ENCODE measurements around the gene UNC93B1. TPM values are rescaled to one million over a fixed set of nuclear protein-coding genes. Genes with fewer than 3 reads are reported as not detected.

Gene UNC93B1, protein sequence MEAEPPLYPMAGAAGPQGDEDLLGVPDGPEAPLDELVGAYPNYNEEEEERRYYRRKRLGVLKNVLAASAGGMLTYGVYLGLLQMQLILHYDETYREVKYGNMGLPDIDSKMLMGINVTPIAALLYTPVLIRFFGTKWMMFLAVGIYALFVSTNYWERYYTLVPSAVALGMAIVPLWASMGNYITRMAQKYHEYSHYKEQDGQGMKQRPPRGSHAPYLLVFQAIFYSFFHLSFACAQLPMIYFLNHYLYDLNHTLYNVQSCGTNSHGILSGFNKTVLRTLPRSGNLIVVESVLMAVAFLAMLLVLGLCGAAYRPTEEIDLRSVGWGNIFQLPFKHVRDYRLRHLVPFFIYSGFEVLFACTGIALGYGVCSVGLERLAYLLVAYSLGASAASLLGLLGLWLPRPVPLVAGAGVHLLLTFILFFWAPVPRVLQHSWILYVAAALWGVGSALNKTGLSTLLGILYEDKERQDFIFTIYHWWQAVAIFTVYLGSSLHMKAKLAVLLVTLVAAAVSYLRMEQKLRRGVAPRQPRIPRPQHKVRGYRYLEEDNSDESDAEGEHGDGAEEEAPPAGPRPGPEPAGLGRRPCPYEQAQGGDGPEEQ
- total RNA-seq: 44.4 TPM

GRCh38 chr11:68003846-68004550 is at the start of gene UNC93B1:
Gene UNC93B1 (minus strand): TSS chr11:68004097. CDS start chr11:68004043, 54 bp downstream.
- DNase-seq (ENCODE audit: low read depth in 2 of 3, low spot score in 2 of 3): peak in 2 of 3 donors; percentile 69 to 73

GRCh38 chr11:68053117-68053516 is 49.2 kb upstream of the UNC93B1 start:
- no peak for DNase-seq (ENCODE audit: low read depth in 2 of 3, low spot score in 2 of 3)

DNA sequence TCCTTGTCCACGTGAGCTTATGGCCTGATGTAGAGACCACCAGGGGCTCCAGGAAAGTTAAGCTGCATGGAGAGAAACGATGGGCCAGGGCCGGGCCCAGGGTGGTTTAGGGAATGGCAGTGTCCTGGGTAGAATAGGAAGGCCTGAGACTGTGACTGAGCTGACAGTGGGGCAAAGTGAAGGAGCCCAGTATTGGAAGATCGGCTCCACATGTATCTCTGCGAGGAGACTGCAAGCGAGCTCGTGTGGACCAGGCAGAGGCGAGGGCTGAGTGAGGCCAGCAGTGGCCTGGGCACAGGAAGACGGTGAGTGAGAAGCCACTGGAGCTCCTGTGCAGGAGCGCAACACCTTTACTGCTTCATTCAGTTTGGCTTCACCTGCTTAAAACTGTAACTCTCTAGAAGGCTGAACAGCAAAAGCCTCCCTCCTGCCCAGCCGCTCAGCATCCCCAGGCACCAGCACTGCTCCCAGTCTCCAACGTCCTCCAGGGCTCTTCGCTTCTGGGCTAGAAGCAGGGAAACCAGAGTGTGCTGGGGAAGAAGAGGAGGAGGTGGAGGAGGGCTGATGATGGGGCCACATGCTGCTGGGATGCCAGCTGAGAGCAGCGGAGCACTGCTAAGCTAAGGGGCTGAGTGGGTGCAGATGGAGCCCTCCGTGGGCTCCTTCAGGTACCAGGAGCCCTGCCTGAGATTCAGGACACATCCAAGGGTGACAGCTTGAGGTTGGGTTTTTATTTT is 48.4 kb upstream of the UNC93B1 start:
- DNase-seq (ENCODE audit: low read depth in 2 of 3, low spot score in 2 of 3): no peak

GRCh38 chr11:68051191-68052136 is 47.6 kb upstream of the UNC93B1 start:
- no peak for DNase-seq (ENCODE audit: low read depth in 2 of 3, low spot score in 2 of 3)

GRCh38 chr11:68050371-68050841 is 46.5 kb upstream of the UNC93B1 start:
- DNase-seq (ENCODE audit: low read depth in 2 of 3, low spot score in 2 of 3): no peak

GRCh38 chr11:68049509-68050370 is 45.8 kb upstream of the UNC93B1 start:
- DNase-seq (ENCODE audit: low read depth in 2 of 3, low spot score in 2 of 3): no peak

GRCh38 chr11:68048681-68049508 is 45.0 kb upstream of the UNC93B1 start:
- DNase-seq (ENCODE audit: low read depth in 2 of 3, low spot score in 2 of 3): no peak

GRCh38 chr11:68047437-68048290 is 43.8 kb upstream of the UNC93B1 start:
- DNase-seq (ENCODE audit: low read depth in 2 of 3, low spot score in 2 of 3): no peak

DNA sequence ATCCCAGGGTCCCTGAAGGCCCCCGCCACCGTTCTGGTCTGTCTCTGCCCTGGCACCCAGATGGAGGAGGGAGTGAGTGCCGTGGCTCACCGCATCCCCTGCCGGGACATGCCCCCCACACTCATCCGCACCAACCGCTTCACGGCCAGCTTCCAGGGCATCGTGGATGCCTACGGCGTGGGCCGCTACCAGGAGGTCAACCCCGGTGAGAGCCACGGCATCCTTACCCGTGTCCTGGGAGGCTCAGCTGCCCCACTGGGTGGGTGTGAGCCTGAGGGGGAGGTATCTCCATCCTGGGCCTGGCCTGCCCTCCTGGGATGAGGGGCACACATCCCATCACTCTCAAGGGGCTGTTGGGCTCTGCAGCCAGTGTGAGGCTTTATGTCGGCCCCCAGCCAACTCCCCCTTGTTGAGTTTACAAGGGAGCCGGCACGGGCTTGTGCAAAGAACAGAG is 41.0 kb upstream of the UNC93B1 start:
- no peak for DNase-seq (ENCODE audit: low read depth in 2 of 3, low spot score in 2 of 3)

- no peak for DNase-seq (ENCODE audit: low read depth in 2 of 3, low spot score in 2 of 3)
Observed at GRCh38 chr11:68044145-68044813, 40.4 kb upstream of the UNC93B1 start.

- no peak for DNase-seq (ENCODE audit: low read depth in 2 of 3, low spot score in 2 of 3)
Observed at GRCh38 chr11:68043349-68044144, 39.6 kb upstream of the UNC93B1 start.

GRCh38 chr11:68043029-68043348 is 39.1 kb upstream of the UNC93B1 start:
- DNase-seq (ENCODE audit: low read depth in 2 of 3, low spot score in 2 of 3): no peak

DNA sequence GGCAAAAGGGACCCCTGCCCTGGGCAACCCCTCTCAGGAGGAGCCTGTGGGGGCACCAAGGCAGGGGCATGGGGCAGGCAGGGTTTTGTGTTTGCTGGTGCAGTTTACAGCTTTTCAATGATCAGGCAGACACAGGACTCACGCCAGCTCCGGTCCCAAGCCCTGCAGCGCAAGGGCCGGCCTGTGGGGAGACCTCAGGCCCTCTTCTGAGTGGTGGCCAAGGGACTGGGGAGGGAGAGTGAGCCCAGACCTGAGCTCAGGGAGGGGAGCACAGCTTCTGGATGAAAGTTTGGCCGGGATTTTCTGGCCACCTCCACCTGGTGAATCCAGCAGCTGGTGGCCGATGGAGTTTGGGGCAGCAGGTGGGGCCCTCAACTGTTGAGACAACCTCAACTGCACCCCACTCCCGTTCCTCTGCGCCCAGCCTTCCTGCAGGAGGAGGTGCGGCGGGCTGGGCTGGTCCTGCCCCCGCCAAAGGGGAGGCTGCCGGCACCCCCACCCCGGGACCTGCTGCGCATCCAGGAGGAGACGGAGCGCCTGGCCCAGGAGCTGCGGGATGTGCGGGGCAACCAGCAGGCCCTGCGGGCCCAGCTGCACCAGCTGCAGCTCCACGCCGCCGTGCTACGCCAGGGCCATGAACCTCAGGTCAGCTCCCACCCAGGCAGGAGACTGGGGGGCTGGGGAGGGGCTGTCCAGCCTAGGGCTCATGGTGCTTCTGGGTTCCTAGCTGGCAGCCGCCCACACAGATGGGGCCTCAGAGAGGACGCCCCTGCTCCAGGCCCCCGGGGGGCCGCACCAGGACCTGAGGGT is 38.5 kb upstream of the UNC93B1 start:
- no peak for DNase-seq (ENCODE audit: low read depth in 2 of 3, low spot score in 2 of 3)

DNA sequence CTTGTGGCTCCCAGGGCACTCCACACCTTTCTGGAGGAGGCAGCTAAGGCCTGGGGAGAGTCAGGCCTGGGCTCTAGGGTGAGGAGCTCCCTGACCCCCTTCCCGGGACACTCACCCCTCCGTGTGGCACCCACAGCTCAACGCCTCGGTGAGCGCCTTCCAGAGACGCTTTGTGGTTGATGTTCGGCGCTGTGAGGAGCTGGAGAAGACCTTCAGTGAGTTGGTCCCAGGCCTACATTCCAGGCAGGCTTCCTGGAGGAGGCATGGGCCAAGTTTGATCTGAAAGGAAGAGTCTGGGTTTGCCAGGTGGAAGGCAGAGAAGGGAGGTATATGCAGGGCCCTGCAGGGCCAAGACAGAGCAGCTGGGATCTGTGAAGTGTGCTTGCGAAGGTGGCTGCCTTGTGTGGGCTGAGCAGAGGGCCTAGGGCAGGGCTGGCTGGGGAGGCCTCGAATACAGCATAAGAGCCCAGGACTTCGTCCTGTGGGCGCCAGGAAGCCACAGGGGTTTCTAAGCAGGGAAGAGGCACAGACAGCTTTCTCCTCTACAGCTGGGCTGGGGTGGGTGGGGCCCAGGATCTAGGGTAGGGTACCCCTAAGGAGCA is 37.8 kb upstream of the UNC93B1 start:
- DNase-seq (ENCODE audit: low read depth in 2 of 3, low spot score in 2 of 3): no peak
